Sigmoid colon (tissue), 4 donors: Measurements from ENCODE around the gene ECSCR.
A peak's percentile ranks its signal among the peaks of the same experiment; 100 is the strongest.

Source experiments
- EP300 ChIP-seq, 4 donors: sonication (generic); formaldehyde crosslinking; IDR thresholded peaks; one replicate each; pipeline ENCODE4 v1.6.1; 2017; ENCODE audit warnings: antibody characterized with exemption in 4 of 4
- POLR2A ChIP-seq, 2 donors: fragments of 450-650 bp; IDR thresholded peaks; one replicate each; pipeline ENCODE4 v1.6.1; 2016; ENCODE audit warnings: antibody characterized with exemption in 2 of 2, mild to moderate bottlenecking in 2 of 2, moderate library complexity in 2 of 2
- POLR2AphosphoS5 ChIP-seq, 4 donors: sonication (generic); formaldehyde crosslinking; IDR thresholded peaks; one replicate each; pipeline ENCODE4 v1.6.1; 2017; ENCODE audit warnings: antibody characterized with exemption in 4 of 4
- TF ChIP-seq, protein P1 (sequence below), 4 experiments: fragments of 450-650 bp in 3 of 4; fragments of 200-600 bp in 1 of 4; IDR thresholded peaks; one replicate each; pipeline ENCODE4 v1.5.1; 2016 to 2019; ENCODE audit warnings: antibody characterized with exemption in 4 of 4, mild to moderate bottlenecking in 3 of 4, moderate library complexity in 2 of 4

DNA sequence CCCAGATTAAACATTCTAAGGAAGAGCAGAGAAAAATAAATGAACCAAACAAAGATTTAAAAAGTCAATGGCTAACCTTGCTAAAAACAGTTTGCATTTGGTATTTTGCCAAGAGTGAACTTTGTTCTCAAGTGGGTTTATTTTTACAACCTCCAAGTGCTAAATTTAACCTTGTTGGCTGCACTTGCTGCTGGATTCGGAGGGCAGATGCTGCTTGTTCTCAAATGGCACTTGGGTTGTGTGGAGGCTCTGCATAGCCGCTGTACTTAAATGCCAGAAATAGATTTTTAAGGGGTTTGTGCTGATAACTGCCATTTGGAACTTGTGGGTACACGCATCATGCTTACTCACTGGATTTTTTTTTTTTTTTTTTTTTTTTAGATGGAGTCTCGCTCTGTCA lies 45.3 kb downstream of the ECSCR start:
- TF ChIP-seq, protein P1, sequence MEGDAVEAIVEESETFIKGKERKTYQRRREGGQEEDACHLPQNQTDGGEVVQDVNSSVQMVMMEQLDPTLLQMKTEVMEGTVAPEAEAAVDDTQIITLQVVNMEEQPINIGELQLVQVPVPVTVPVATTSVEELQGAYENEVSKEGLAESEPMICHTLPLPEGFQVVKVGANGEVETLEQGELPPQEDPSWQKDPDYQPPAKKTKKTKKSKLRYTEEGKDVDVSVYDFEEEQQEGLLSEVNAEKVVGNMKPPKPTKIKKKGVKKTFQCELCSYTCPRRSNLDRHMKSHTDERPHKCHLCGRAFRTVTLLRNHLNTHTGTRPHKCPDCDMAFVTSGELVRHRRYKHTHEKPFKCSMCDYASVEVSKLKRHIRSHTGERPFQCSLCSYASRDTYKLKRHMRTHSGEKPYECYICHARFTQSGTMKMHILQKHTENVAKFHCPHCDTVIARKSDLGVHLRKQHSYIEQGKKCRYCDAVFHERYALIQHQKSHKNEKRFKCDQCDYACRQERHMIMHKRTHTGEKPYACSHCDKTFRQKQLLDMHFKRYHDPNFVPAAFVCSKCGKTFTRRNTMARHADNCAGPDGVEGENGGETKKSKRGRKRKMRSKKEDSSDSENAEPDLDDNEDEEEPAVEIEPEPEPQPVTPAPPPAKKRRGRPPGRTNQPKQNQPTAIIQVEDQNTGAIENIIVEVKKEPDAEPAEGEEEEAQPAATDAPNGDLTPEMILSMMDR (IDR thresholded peaks at IDR 0.05), result no peak
- TF ChIP-seq EP300 (IDR thresholded peaks at IDR 0.05) (peak in 3 of 4 donors; percentile 24 to 55 (median 37)), POLR2A (IDR thresholded peaks at IDR 0.05) (no peak), POLR2AphosphoS5 (IDR thresholded peaks at IDR 0.05) (peak; percentile 50 to 78 (median 70))
